Measurements from ENCODE around the gene OSBPL7. TPM values are rescaled to one million over a fixed set of nuclear protein-coding genes. Genes with fewer than 3 reads are reported as not detected.

The OSBPL7 gene
- total RNA-seq, 1 experiment from 2014 or later = 13.0 TPM

GRCh38 chr17:47816111-47816735, 5.4 kb downstream of the OSBPL7 start:
- no peaks in the 10 kb centered on the region for H3K27me3 Mint-ChIP-seq (ENCODE audit: low read depth)
- no CpG with 5 or more reads among the region's 21 CpGs for whole genome bisulfite sequencing (ENCODE audit: extremely low coverage, insufficient read length, low lambda C conversion rate)
- H3K27ac Mint-ChIP-seq = no peak overlapping the region
- H3K23ac ChIP-seq (ENCODE audit: insufficient read length, low read depth, low read length) = no peak overlapping the region
- no peaks in the 10 kb centered on the region; a peak in 1 of 5 replicates for H3K9me3 Mint-ChIP-seq
- no peaks in the 10 kb centered on the region for H3K79me1 ChIP-seq (ENCODE audit: insufficient read depth, low read depth, low read length, poor library complexity, severe bottlenecking)
- no peaks in the 10 kb centered on the region for H4K20me1 ChIP-seq (ENCODE audit: control insufficient read depth, insufficient read depth, insufficient read length)
- no peak overlapping the region for H2BK120ac ChIP-seq (ENCODE audit: low read depth, low read length, poor library complexity, severe bottlenecking)
- no peak for TF ChIP-seq CTCF (conservative IDR thresholded peaks at IDR 0.05)
- no peak overlapping the region for H4K91ac ChIP-seq (ENCODE audit: insufficient read length, low read depth, low read length)
- H3K36me3 Mint-ChIP-seq (ENCODE audit: insufficient read depth in 1 of 3, low read depth in 3 of 3) = peaks cover 0 to 10% (median 0%) of the 10 kb centered on the region in 3 experiments; a peak in 3 of 7 replicates
- H3K9me3 ChIP-seq (ENCODE audit: control insufficient read depth, low read depth, low read length) = no peaks in the 10 kb centered on the region
- H3K23me2 ChIP-seq (ENCODE audit: insufficient read length, low read depth, low read length, poor library complexity, severe bottlenecking) = peaks cover 4% of the 10 kb centered on the region
- no peak overlapping the region for H3K4me3 Mint-ChIP-seq
- H2BK15ac ChIP-seq (ENCODE audit: low read depth, low read length) = no peak overlapping the region
- no peak overlapping the region for H2AK5ac ChIP-seq (ENCODE audit: insufficient read length, low read length)
- no peak overlapping the region for H2BK5ac ChIP-seq (ENCODE audit: insufficient read length, low read length)
- no peak overlapping the region; the same call in 1 of the 2 replicates for H3K14ac ChIP-seq (ENCODE audit: insufficient read depth, low read length)
- H3K27ac ChIP-seq (ENCODE audit: insufficient read length, low read depth, low read length) = no peak overlapping the region
- no peaks in the 10 kb centered on the region for H3K4me1 ChIP-seq (ENCODE audit: insufficient read depth, low read length)
- H2BK20ac ChIP-seq (ENCODE audit: low read depth, low read length, poor library complexity, severe bottlenecking) = no peak overlapping the region
- no peak overlapping the region for H3K18ac ChIP-seq (ENCODE audit: insufficient read length, low read depth, low read length)
- no peaks in the 10 kb centered on the region; the same call in 1 of the 2 replicates for H3K79me2 ChIP-seq (ENCODE audit: insufficient read depth, low read length)
- DNase-seq = no peak
- H3K56ac ChIP-seq (ENCODE audit: insufficient read length, low read depth, low read length) = no peak overlapping the region
- no peak overlapping the region for H3T11ph ChIP-seq (ENCODE audit: low read length)
- no peaks in the 10 kb centered on the region for H3K27me3 ChIP-seq (ENCODE audit: insufficient read depth, low read length)
- no peak overlapping the region for H2BK12ac ChIP-seq (ENCODE audit: insufficient read length, low read depth, low read length)
- no peak overlapping the region for H4K5ac ChIP-seq (ENCODE audit: insufficient read length, low read depth, low read length)
- no peak overlapping the region for H2AFZ ChIP-seq (ENCODE audit: low read length)
- H4K8ac ChIP-seq (replicated peaks; ENCODE audit: insufficient read length, low read depth, low read length) = no peak overlapping the region
- H3K9ac ChIP-seq (ENCODE audit: extremely low read depth, insufficient read length, low read length) = no peak overlapping the region
- H3K4me1 Mint-ChIP-seq = peaks cover 6 to 8% of the 10 kb centered on the region in 2 experiments
- H3K4me2 ChIP-seq (ENCODE audit: insufficient read depth, insufficient read length, low read length) = no peak overlapping the region
- H3K4ac ChIP-seq (ENCODE audit: low read depth, low read length) = no peak overlapping the region

All from H9 (cell line).